ENCODE results near the gene PRSS22.
"Not testable (repeated sequence)": the region's sequence is repeated elsewhere in the genome, so short reads cannot be mapped to it uniquely, and the experiment has no call there.

- not testable (repeated sequence) for TF ChIP-seq POLR2AphosphoS5 (IDR thresholded peaks at IDR 0.05); MXI1 (conservative IDR thresholded peaks at IDR 0.05; ENCODE audit: poor library complexity, severe bottlenecking)
- peak; percentile 77 for TF ChIP-seq CTCF (IDR thresholded peaks at IDR 0.05; ENCODE audit: poor library complexity, severe bottlenecking)
- TF ChIP-seq RAD21 (conservative IDR thresholded peaks at IDR 0.05): peak; percentile 44
These were observed 49.2 kb upstream of the PRSS22 start for GRCh38 chr16:2907084-2907753.
